ENCODE results near the gene TRAM2.

- TF ChIP-seq RFX5 (IDR thresholded peaks at IDR 0.05; ENCODE audit: low read depth, low read length) (no peak), CTCF (conservative IDR thresholded peaks at IDR 0.05; ENCODE audit: low read depth, low read length) (no peak), RCOR1 (IDR thresholded peaks at IDR 0.05; ENCODE audit: insufficient replicate concordance, low read length) (no peak), CHD1 (IDR thresholded peaks at IDR 0.05; ENCODE audit: low read depth, low read length) (no peak), POLR2A (IDR thresholded peaks at IDR 0.05; ENCODE audit: low read depth, low read length) (no peak), RAD21 (IDR thresholded peaks at IDR 0.05; ENCODE audit: low read length) (no peak)
These were observed 41.9 kb downstream of the TRAM2 start for GRCh38 chr6:52534966-52535390.

Data from IMR-90 (cell line).